CD14-positive monocyte (primary cell): ENCODE measurements around the gene CCDC32. TPM values are rescaled to one million over a fixed set of nuclear protein-coding genes. Genes with fewer than 3 reads are reported as not detected.

ENCODE experiments used
- DNase-seq, 3 donors: peaks; one replicate each; pipeline ENCODE4 v3.0.0-alpha.2; 2011 to 2022
- H2AFZ ChIP-seq: 2 replicates; pipeline ENCODE4 v1.6.0; 2012; ENCODE audit warnings: mild to moderate bottlenecking, low read depth, low read length, inconsistent platforms; ENCODE audit not compliant: insufficient read depth, poor library complexity, severe bottlenecking
- H3K27ac ChIP-seq, 2 donors: 1 replicate in 1 of 2; 2 replicates in 1 of 2; pipeline ENCODE4 v1.5.1; 2012 to 2013; ENCODE audit warnings: low read length in 2 of 2, control low read depth in 1 of 2, inconsistent platforms in 1 of 2, low read depth in 1 of 2, mild to moderate bottlenecking in 1 of 2
- H3K27me3 ChIP-seq, 2 donors: one replicate each; pipeline versions ENCODE4 v1.6.0 to v1.6.1; 2011 to 2013; ENCODE audit warnings: low read length in 2 of 2; ENCODE audit not compliant: control insufficient read depth in 2 of 2, insufficient read depth in 2 of 2
- H3K36me3 ChIP-seq, 2 donors: replicated peaks in 1 of 2; 1 replicate in 1 of 2; 2 replicates in 1 of 2; pipeline versions ENCODE4 v1.5.1 to v1.6.1; 2012 to 2013; ENCODE audit warnings: low read length in 2 of 2, control low read depth in 1 of 2, inconsistent platforms in 1 of 2, mild to moderate bottlenecking in 1 of 2; ENCODE audit not compliant: insufficient read depth in 2 of 2, control insufficient read depth in 1 of 2
- H3K4me1 ChIP-seq, 2 donors: 1 replicate in 1 of 2; 2 replicates in 1 of 2; pipeline versions ENCODE4 v1.5.1 to v1.6.1; 2012 to 2013; ENCODE audit warnings: low read length in 2 of 2, control low read depth in 1 of 2, inconsistent platforms in 1 of 2, mild to moderate bottlenecking in 1 of 2, moderate library complexity in 1 of 2; ENCODE audit not compliant: insufficient read depth in 2 of 2, control insufficient read depth in 1 of 2
- H3K4me2 ChIP-seq: replicated peaks from 2 replicates; pipeline ENCODE3; 2012; ENCODE audit warnings: low read length, moderate library complexity, mild to moderate bottlenecking; ENCODE audit not compliant: poor library complexity, severe bottlenecking; ENCODE audit errors: extremely low read depth
- H3K4me3 ChIP-seq, 3 experiments: fragments of 200-600 bp in 1 of 3; sonication (generic) in 1 of 3; replicated peaks in 1 of 3; 1 replicate in 2 of 3; 2 replicates in 1 of 3; pipeline ENCODE4 v1.5.1; 2011 to 2013; ENCODE audit warnings: low read length in 3 of 3, mild to moderate bottlenecking in 3 of 3, control low read depth in 2 of 3, low read depth in 2 of 3, inconsistent platforms in 1 of 3, moderate library complexity in 1 of 3
- H3K79me2 ChIP-seq: 2 replicates; pipeline ENCODE4 v1.6.0; 2012; ENCODE audit warnings: mild to moderate bottlenecking, control low read depth, inconsistent platforms, low read length, moderate library complexity; ENCODE audit not compliant: insufficient read depth
- H3K9ac ChIP-seq: 2 replicates; pipeline ENCODE4 v1.6.0; 2017; ENCODE audit warnings: low read length, mild to moderate bottlenecking; ENCODE audit not compliant: insufficient read depth, poor library complexity, severe bottlenecking
- H3K9me3 ChIP-seq, 2 donors: replicated peaks in 1 of 2; 1 replicate in 1 of 2; 2 replicates in 1 of 2; pipeline versions ENCODE4 v1.5.1 to v1.6.1; 2012 to 2013; ENCODE audit warnings: low read length in 2 of 2, control low read depth in 1 of 2; ENCODE audit not compliant: control insufficient read depth in 1 of 2, insufficient read depth in 1 of 2
- H4K20me1 ChIP-seq: 2 replicates; pipeline ENCODE4 v1.6.0; 2012; ENCODE audit warnings: mild to moderate bottlenecking, low read length, control low read depth, moderate library complexity; ENCODE audit not compliant: insufficient read depth
- H3K27ac Mint-ChIP-seq, 7 donors: one replicate each; pipeline ENCODE4 v1.8.0; 2020; ENCODE audit warnings: mild to moderate bottlenecking in 7 of 7, mixed read lengths in 7 of 7, moderate library complexity in 6 of 7, inconsistent platforms in 2 of 7
- H3K27me3 Mint-ChIP-seq, 3 donors: one replicate each; pipeline ENCODE4 v1.8.0; 2021 to 2022; ENCODE audit warnings: low read depth in 3 of 3, mild to moderate bottlenecking in 3 of 3, mixed read lengths in 3 of 3, moderate library complexity in 3 of 3, inconsistent platforms in 1 of 3
- H3K36me3 Mint-ChIP-seq, 2 donors: one replicate each; pipeline ENCODE4 v1.8.0; 2020; ENCODE audit warnings: mixed read lengths in 2 of 2, inconsistent platforms in 1 of 2, mild to moderate bottlenecking in 1 of 2
- H3K4me1 Mint-ChIP-seq: one replicate; pipeline ENCODE4 v1.8.0; 2020; ENCODE audit warnings: mild to moderate bottlenecking, mixed read lengths
- H3K4me3 Mint-ChIP-seq, 2 donors: one replicate each; pipeline ENCODE4 v1.8.0; 2020; ENCODE audit warnings: mild to moderate bottlenecking in 2 of 2, mixed read lengths in 2 of 2, moderate library complexity in 1 of 2
- H3K9me3 Mint-ChIP-seq, 7 donors: one replicate each; pipeline ENCODE4 v1.8.0; 2020 to 2022; ENCODE audit warnings: mixed read lengths in 7 of 7, mild to moderate bottlenecking in 6 of 7, moderate library complexity in 6 of 7, inconsistent platforms in 2 of 7
- WGBS: methylation state at CpG from one replicate; pipeline ENCODE4 v1.1.5; 2013; ENCODE audit warnings: missing lambda C conversion rate; ENCODE audit not compliant: insufficient coverage; 5-methylcytosine and 5-hydroxymethylcytosine counted together
- intact Hi-C, 2 donors: fragments of 100-400 bp; cut with micrococcal nuclease; formaldehyde crosslinking; loops; one replicate each; pipeline versions ENCODE4 v1.15.0 to v1.15.1; 2023
- polyA plus RNA-seq, 3 donors: library from polyadenylated mRNA; depleted of rRNA in 1 of 3; unstranded in 2 of 3; stranded (reverse) in 1 of 3; fragments of 300-500 nt in 2 of 3; fragments of >200 nt in 1 of 3; fragmentation: Illumina TruSeq in 2 of 3; gene quantifications; 1 replicate in 2 of 3; 2 replicates in 1 of 3; pipeline ENCODE4 v1.2.3, GENCODE V29; 2012 to 2021
- TF ChIP-seq, protein P1 (sequence below): fragments of 200-600 bp; IDR thresholded peaks from one replicate; pipeline ENCODE4 v1.8.0; 2022; ENCODE audit warnings: antibody characterized with exemption, mild to moderate bottlenecking

Gene CCDC32
- polyA plus RNA-seq, 3 donors: 7.5 to 37.3 (median 30.8) TPM

DNA sequence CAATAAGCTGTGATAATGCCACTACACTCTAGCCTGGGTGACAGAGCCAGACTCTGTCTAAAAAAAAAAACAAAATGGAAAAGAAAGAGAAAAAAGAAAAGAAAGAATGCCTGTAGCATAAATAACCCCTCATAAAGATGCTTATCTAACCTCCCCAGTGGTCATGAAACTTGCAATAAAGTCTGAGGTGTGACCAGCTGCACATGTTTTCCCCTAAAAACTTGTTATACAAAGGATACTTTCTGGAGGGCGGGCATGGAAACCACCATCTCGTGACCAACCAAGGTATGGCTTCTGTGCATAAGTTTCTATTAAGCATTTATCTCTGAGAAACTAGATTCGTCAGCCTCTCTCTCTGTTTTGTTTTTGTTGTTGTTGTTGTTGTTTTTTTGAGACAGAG, 21.8 kb downstream of the CCDC32 start:
- Mint-ChIP-seq H3K27me3 (peaks cover 0 to 4% (median 0%) of the 10 kb centered on the region in 3 donors), H3K27ac (no peak overlapping the region), H3K36me3 (peaks cover 17 to 29% of the 10 kb centered on the region in 2 donors), H3K4me3 (peak overlapping the region in 1 of 2 donors; percentile 47), H3K4me1 (peaks cover 21% of the 10 kb centered on the region), H3K9me3 (no peaks in the 10 kb centered on the region)
- H3K4me1 ChIP-seq: peaks cover 4 to 8% of the 10 kb centered on the region in 2 donors
- H2AFZ ChIP-seq: no peak overlapping the region
- no peaks in the 10 kb centered on the region for H4K20me1 ChIP-seq
- H3K4me2 ChIP-seq: no peak overlapping the region
- no peak overlapping the region for H3K27ac ChIP-seq
- intact Hi-C loops: loop anchor here in 1 of 2 donors (5.0 kb wide), 1 partner anchor 619 kb away; no protein-coding TSS in a partner anchor
- no peaks in the 10 kb centered on the region for H3K27me3 ChIP-seq
- H3K79me2 ChIP-seq: no peaks in the 10 kb centered on the region
- no CpG with 5 or more reads among the region's 3 CpGs for WGBS
- TF ChIP-seq, protein P1, sequence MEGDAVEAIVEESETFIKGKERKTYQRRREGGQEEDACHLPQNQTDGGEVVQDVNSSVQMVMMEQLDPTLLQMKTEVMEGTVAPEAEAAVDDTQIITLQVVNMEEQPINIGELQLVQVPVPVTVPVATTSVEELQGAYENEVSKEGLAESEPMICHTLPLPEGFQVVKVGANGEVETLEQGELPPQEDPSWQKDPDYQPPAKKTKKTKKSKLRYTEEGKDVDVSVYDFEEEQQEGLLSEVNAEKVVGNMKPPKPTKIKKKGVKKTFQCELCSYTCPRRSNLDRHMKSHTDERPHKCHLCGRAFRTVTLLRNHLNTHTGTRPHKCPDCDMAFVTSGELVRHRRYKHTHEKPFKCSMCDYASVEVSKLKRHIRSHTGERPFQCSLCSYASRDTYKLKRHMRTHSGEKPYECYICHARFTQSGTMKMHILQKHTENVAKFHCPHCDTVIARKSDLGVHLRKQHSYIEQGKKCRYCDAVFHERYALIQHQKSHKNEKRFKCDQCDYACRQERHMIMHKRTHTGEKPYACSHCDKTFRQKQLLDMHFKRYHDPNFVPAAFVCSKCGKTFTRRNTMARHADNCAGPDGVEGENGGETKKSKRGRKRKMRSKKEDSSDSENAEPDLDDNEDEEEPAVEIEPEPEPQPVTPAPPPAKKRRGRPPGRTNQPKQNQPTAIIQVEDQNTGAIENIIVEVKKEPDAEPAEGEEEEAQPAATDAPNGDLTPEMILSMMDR: no peak
- H3K4me3 ChIP-seq: no peak overlapping the region
- no peak overlapping the region for H3K9ac ChIP-seq
- no peaks in the 10 kb centered on the region for H3K9me3 ChIP-seq
- DNase-seq: no peak
- H3K36me3 ChIP-seq: peaks cover 12 to 15% of the 10 kb centered on the region in 2 donors

DNA sequence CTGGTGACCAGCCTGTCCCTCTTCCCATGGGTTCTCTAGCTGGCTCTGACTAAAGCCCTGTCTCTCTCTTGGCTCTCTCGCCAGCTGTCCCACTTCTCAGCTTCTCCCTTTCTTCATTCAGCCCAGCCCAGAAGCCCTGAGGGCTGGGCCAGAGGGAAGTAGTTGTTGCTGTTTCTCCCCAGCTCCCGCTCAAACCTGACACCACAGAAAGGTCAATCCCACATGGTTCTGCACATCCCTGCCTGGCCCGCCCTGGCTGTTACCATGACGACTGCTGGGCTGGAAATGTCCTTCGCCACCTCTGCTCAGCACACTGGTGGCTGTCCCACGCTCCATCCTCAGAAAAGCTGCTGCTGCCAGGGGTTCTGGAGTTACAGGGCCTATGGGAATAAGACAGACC, 25.9 kb downstream of the CCDC32 start:
- no peaks in the 10 kb centered on the region for H3K27me3 ChIP-seq
- Mint-ChIP-seq H3K4me3 (no peak overlapping the region), H3K27ac (peak overlapping the region in 1 of 7 donors; percentile 86), H3K4me1 (peaks cover 9% of the 10 kb centered on the region), H3K36me3 (peaks cover 13 to 15% of the 10 kb centered on the region in 2 donors), H3K27me3 (peaks cover 0 to 2% (median 0%) of the 10 kb centered on the region in 3 donors), H3K9me3 (peaks cover 0 to 10% (median 5%) of the 10 kb centered on the region in 7 donors)
- no peak for DNase-seq
- no peak overlapping the region for H3K4me2 ChIP-seq
- intact Hi-C loops: no loop called here
- H2AFZ ChIP-seq: no peak overlapping the region
- TF ChIP-seq, protein P1: no peak
- H3K9me3 ChIP-seq: no peaks in the 10 kb centered on the region
- H3K4me3 ChIP-seq: no peak overlapping the region
- 98% methylated on average over 4 of the region's 6 CpGs for WGBS
- H3K9ac ChIP-seq: no peak overlapping the region
- no peaks in the 10 kb centered on the region for H4K20me1 ChIP-seq
- H3K4me1 ChIP-seq: peaks cover 2 to 4% of the 10 kb centered on the region in 2 donors
- H3K36me3 ChIP-seq: peaks cover 0 to 9% of the 10 kb centered on the region in 2 donors
- no peaks in the 10 kb centered on the region for H3K79me2 ChIP-seq
- H3K27ac ChIP-seq: no peak overlapping the region
